Ovary (tissue), 3 donors: ENCODE data around the gene SLC23A2.

ENCODE experiments used
- POLR2A ChIP-seq: fragments of 450-650 bp; IDR thresholded peaks from one replicate; pipeline ENCODE4 v1.6.1; 2017; ENCODE audit warnings: antibody characterized with exemption, mild to moderate bottlenecking, moderate library complexity
- TF ChIP-seq, protein P1 (sequence below), 3 donors: fragments of 450-650 bp in 2 of 3; fragments of 200-600 bp in 1 of 3; IDR thresholded peaks; one replicate each; pipeline versions ENCODE4 v1.5.1 to v1.8.0; 2016 to 2022; ENCODE audit warnings: antibody characterized with exemption in 3 of 3, mild to moderate bottlenecking in 1 of 3
- donor health status: DM: no; HTN: no; CAD: no.

DNA sequence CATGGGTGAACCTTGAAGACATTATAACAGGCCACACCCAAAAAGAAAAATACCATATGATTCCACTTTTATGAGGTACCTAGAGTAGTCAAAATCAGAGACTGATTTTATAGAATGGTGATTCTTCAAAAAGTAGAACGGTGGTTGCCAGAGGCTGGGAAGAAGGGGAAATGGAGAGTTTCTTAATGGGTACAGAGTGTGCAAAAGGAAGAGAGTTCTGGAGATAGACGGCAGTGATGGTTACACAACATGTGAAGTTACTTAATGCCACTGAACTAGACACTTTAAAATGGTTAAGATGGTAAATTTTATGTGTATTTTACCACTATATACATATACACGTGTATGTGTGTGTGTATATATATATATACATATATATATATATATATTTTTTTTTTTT lies 198.8 kb downstream of the SLC23A2 start:
- TF ChIP-seq, protein P1, sequence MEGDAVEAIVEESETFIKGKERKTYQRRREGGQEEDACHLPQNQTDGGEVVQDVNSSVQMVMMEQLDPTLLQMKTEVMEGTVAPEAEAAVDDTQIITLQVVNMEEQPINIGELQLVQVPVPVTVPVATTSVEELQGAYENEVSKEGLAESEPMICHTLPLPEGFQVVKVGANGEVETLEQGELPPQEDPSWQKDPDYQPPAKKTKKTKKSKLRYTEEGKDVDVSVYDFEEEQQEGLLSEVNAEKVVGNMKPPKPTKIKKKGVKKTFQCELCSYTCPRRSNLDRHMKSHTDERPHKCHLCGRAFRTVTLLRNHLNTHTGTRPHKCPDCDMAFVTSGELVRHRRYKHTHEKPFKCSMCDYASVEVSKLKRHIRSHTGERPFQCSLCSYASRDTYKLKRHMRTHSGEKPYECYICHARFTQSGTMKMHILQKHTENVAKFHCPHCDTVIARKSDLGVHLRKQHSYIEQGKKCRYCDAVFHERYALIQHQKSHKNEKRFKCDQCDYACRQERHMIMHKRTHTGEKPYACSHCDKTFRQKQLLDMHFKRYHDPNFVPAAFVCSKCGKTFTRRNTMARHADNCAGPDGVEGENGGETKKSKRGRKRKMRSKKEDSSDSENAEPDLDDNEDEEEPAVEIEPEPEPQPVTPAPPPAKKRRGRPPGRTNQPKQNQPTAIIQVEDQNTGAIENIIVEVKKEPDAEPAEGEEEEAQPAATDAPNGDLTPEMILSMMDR (IDR thresholded peaks at IDR 0.05), result no peak
- TF ChIP-seq POLR2A, result no peak
